GM19193 (cell line): ENCODE measurements around the gene SMTN.

Experiments used
- POLR2A ChIP-seq: IDR thresholded peaks from 4 replicates; pipeline ENCODE4 v1.6.1; 2011; ENCODE audit not compliant: insufficient read depth, insufficient read length; ENCODE audit errors: extremely low read depth

SMTN gene

DNA sequence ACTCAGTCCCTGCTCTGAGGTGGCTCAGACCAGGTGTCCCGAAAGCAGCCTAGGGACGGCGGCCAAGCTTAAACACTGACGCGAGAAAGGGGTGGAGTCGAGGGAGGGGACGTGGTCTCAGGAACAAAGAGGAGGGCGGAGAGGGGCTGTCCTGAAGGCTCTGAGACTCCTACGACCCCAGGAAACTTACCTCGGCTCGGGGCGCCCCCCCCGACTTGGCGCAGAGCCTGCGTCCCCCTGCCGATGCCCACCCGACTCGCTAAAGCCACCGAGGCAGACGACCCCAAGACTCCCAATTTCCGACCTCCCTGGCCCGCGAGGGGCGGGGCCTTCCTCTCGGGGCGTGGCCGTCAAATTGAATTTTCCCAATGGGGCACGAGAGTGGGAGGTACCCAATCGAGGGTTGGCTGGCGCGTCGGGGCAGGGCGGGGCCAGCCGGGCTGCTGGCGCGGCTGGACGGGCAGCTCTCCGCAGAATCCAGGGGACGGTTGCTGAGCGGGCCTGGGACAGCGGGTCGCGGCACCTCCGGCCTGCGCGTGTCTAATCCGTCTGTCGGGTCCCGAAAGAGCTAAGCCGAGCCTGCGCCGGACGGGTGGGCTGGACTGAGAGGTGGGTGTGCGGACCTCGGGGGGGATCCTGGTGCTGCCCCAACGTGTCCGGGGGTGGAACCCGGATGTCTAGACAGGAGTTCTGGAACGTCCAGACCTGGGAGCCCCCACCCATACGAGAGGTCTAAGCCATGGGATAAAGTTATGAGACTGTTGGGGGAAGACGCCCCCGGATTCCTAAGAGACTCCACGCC, at the start of gene SMTN:
SMTN (plus strand) TSS at position 471 of the 802 bp plus-strand sequence. CDS start 1,941 bp downstream, outside the sequence.
- peak; percentile 58 for TF ChIP-seq POLR2A

DNA sequence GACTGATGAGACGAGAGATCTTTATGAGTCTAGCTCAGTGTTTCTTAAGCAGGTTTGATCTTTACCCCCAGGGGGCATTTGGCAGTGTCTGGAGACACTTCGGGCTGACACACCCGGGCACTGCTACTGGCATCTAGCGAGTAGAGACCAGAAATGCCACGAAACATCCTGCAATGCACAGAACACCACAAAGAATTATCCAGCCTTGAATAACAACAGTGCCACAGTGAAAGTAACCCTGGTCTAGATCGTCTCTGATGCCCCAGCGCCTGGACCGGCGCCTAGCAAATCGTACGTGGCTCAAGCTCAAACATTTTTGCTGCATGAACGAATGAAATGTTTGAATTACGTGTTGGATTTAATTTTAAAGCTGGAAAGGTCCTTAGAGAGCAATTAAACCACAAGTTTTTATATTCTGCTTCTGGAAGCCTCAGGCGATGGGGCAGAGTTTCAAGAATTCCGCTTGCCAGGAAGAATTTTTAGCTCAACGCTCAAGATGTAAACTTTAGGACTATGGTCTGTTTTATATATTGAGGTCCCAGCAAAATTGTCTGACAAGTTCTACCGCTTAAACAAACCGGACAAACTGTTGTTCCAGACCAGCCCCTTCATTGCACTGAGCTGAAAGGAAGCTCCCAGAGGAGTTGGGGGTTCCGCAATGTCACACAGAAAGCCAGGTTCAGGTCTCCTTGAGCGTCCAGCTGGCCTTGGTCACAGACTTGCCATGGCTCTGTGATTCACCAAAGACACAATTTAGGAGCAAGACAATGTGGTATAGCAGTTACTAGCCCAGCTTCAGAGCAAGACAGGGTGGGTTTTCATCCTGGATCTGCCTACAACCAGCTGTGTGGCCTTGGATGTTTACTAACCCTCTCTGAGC, 44.2 kb upstream of the SMTN start:
- no peak for TF ChIP-seq POLR2A

DNA sequence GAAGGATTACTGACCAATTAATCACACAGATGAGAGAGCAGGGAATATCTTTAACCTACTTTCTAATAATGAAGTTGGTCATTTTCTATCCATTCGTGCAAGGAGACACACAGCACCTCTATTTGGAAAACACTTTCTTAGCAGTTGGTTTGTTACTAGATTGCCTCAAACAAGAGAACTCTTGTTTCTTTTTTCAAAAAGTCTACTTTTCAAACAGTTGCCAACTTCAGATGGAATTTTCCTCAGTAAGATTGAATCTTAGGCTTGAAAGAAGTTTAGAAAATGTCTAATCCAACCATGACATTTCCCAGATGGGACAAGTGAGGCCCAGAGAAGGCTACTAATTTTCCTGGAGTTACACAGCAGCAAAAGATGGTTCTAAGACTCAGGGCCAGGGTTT, 42.4 kb upstream of the SMTN start:
- no peak for TF ChIP-seq POLR2A

DNA sequence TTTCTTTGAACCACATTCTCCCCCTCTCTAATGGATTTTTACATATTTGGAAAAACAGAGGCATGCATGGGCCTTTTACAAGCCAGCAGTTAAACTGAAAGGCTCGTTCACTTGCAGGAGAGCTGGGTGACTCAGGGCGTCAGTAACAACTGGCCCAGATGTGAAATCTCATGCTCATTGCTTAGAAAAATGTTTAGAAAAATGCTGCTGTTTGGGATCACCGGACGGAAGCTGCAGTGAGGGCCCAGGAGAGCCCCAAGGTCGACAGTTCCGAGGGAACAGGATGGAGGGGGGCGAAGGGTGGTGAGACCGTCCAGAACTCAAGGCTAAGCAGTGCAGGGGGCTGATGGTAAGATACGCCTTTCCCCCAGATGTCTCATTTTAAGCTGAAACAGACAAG, 41.7 kb upstream of the SMTN start:
- no peak for TF ChIP-seq POLR2A

DNA sequence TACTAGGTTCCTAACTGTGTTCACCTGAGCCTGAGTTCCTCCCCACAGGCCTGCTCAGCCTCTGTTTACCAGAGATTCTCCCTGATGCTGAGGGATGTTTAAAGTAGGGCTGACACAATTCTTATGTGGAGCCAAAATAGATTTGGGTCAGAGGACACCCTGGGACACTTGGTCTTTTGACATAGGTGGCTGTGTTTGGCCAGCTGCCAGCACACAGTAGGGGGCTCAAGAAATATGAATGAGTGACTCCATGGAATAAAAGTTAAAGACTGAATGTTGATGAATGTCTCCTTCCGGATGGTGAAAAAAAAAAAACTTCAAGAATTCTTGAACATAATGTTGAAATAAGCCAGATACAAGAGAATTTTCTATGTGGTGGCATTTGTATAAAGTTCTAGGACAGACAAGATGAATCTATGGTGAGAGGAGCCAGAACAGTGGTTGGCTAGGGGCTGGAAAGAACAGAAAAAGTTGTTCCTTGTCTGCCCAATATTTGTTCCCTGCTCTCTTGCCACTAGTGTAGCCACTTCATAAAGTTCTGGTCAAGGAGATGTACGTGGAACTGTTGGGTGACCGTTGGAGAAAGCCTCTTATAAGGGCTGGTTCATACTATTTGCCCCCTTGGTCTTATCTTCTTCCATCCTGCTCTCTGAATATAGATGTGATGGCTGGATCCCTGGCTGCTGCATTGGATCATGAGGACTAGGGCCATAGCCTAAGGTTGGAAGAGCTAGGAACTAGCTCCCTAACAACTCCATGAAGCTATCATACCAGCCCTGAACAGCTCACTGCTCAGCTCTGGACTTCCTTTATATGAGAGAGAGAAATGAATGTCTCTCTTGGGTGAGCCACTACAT, 40.3 kb upstream of the SMTN start:
- TF ChIP-seq POLR2A, result no peak

DNA sequence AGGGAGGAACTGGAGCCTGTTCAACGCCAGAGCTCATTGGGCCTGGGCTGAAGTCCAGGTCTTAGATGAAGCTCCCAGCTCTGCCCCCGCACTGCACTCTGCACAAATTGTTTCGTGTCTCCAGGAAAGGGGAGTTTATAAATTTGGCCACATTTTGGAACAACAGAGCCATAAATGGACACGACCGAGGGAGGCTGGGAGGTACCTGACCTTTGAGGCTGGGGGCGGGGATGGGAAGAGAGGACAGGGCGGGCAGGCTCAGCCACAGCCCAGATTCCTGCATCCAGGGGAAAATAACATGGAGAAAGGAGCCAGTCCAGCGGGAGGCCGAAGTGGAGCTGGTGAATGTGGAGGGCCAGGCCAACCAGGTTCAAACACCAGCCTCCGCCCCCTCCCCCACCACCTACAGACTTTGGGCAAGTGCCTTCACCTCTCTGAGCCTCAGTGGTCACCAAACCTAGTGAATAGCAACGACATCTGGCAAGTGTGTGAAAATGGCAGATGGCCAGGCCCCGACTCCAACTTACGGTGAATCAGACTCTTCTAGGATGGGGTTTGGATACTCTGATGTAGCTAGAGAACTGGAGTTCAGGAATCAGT, 36.8 kb upstream of the SMTN start:
- no peak for TF ChIP-seq POLR2A

DNA sequence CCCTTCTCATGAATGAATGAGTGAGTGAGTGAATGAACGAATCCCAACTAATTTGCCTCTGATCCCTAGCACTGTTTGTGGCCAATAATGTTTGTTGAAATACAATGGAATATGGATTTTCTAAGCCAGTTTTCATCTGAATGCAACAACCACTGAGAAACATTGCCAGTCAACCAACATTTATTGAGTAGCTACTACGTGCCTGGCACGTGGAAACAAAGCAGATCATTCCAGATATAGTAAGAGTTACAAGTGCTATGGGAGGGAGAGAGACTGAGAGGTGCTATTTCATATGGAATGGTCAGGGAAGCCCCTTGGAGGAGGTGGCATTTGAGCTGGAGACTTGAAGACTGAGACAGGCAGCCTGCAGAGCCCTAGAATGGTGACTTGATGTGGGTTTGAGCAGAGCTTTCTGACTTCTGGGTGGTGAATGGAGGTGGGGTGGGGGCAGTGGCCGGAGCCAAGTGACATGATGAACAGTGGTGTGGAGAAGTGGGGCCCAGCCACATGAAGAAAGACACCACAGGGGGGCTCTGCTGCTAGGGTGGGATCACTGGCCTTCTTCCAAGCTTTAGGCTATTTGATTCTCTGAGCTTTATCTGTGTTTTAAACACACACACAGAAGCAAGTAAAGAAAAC, 35.1 kb upstream of the SMTN start:
- TF ChIP-seq POLR2A, result no peak

DNA sequence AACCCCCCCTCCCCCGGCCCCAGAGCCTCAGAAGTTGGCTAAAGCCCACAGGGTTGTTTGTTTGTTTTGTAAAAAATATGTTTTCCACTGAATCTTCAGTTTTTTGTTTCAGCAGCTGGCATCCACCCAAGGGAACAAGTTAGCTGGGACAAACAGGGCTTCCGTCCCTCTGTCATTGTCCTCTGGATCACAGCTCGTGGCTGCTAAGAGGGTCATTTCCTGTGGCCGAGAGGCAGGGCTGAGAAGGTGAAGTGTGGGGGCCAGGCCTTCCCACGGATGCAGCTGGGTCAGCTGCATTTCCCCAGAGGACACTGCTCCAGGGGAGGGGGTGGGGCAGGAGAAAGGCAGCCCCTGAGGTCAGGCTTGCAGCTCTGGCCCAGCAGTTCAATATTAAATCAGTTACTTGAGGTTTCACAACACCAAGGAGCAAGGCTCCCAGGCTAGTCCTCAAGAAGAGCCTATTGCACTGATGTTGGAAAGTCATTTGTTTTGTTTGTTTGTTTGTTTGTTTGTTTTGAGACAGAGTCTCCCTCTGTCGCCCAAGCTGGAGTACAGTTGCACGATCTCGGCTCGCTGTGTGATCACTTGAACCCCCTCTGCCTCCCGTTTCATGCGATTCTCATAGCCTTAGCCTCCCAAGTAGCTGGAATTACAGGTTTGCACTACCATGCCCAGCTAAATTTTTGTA, 34.4 kb upstream of the SMTN start:
- TF ChIP-seq POLR2A, result no peak

DNA sequence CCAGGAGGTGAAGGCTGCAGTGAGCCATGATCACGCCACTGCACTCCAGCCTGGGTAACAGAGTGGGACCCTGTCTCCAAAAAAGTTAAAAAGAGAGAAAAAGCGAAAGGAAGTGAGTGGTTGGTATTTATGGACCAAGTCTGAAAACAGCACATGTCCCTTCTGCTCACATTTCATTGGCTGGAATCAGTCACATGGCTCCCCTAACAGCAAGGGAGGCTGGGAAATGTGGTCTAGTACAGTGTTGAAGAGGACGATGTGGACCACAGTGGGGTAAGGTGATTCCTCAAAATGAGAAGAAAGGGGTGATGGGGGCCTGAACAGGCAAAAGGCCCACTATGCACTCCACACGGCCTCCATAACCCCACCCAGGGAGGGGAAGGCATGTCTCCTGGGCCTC, 32.5 kb upstream of the SMTN start:
- no peak for TF ChIP-seq POLR2A

DNA sequence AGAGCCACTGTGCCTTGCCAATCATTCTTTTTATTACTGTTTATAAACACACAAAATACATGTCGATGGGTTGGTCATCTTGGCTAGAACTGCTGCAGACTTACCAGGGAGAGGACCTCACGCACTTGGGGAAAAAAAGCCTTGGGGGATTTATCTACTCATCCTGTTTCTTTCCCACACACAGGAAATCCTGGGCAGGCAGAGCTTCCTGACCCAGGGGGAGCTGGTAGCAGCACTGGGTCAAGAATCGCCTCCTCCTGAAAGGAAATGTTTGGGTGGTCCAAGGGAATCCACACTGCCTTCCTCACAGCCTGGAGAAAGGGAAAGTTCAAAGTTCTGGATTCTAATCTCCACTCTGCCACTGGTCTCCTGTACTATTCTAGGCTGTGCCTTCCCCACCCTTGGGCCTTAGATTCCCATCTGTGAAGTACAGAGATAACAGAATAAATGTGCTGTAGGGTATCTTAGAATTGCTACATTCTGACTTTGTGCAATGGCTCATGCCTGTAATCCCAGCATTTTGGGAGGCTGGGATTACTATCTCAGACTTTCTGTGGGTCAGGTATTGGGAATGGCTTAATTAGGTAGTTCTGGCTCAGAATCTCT, 31.2 kb upstream of the SMTN start:
- no peak for TF ChIP-seq POLR2A

DNA sequence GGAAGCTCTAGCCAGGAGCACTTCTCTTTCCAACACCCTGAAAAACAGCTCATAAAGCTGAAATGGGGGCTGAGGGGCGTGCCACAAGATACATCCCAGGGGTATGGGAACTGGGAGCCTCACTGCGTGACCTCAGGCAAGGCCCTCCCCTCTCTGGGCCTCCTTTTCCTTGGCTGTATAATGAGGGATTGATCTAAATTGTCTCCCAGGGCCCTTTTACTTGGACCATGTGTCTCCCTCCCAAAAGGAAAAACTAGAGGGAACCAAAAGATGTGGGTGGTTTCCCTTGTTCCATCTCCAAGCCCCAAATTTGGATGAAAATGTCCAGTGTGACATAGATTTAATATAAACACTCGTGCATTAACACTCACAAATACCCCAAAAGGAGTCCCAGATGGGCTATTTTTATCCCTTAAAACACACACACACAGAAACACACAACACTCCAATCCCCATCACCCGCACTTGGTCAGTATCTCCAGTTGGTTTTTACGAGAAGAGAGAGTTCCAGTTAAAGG, 25.9 kb upstream of the SMTN start:
- TF ChIP-seq POLR2A, result no peak

DNA sequence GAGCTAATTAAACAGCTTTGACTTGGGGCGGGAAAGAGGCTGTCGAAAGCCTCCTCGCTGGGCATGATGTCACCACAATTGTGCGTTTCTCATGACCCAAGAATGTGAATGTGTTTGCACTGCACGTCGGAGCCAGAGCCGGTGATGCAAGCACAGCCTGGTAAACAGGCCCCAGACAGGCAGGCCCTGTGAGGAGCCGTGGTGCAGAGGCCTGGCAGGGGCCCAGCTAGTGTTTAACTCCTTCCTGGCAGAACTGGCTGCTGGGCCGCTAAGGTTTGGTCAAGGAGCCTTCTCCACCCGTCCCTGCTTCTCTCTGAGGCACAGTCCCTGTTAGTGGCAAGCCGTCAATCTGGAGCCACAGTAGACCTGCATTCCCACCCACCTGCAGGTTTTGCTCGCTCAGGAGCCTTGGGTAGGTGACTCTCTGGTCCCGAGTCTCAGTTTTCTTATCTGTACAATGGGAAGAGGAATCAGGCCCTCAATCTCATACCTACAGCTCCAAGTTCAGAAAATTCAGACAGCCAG, 25.4 kb upstream of the SMTN start:
- no peak for TF ChIP-seq POLR2A
